ENCODE results near the gene ANKRD33B. TPM values are rescaled to one million over a fixed set of nuclear protein-coding genes. Genes with fewer than 3 reads are reported as not detected.
A peak's percentile ranks its signal among the peaks of the same experiment; 100 is the strongest.

ANKRD33B gene
- total and polyA plus RNA-seq, 7 donors, result 1.4 to 32.7 (median 7.8) TPM

- DNase-seq (no peak), ATAC-seq (no peak)
- Histone ChIP-seq H3K4me3 (no peak overlapping the region), H3K27me3 (ENCODE audit: insufficient read depth in 3 of 3, low read length in 2 of 3) (peaks cover 0 to 2% (median 0%) of the 10 kb centered on the region in 3 donors), H3K27ac (no peak overlapping the region), H3K36me3 (ENCODE audit: insufficient read depth in 1 of 2, low read depth in 1 of 2) (no peaks in the 10 kb centered on the region), H3K9me3 (no peaks in the 10 kb centered on the region), H3K4me1 (no peaks in the 10 kb centered on the region)
- intact Hi-C loops (cut with DNase I), result loop anchor here in 1 of 2 donors (5.0 to 10.0 kb wide), 2 partner anchors 493 to 1330 kb away; no protein-coding TSS in a partner anchor
- 88 to 93% (median 92%) methylated on average over 16 of the region's 16 CpGs for whole genome bisulfite sequencing, 3 donors
- no peak for TF ChIP-seq CTCF (IDR thresholded peaks at IDR 0.05)
These were observed 128.2 kb downstream of the ANKRD33B start for GRCh38 chr5:10691826-10692785.

- DNase-seq, result peak; percentile 62 to 76
- intact Hi-C loops (cut with DNase I), result loop anchor here (5.0 to 10.0 kb wide), 2 partner anchors 490 to 1327 kb away; no protein-coding TSS in a partner anchor
- Histone ChIP-seq H3K27ac (no peak overlapping the region), H3K27me3 (ENCODE audit: insufficient read depth in 3 of 3, low read length in 2 of 3) (peaks cover 0 to 2% (median 0%) of the 10 kb centered on the region in 3 donors), H3K9me3 (no peaks in the 10 kb centered on the region), H3K36me3 (ENCODE audit: insufficient read depth in 1 of 2, low read depth in 1 of 2) (no peaks in the 10 kb centered on the region), H3K4me3 (no peak overlapping the region), H3K4me1 (no peaks in the 10 kb centered on the region)
- peak; percentile 81 to 89 (median 85) for ATAC-seq
- WGBS, 3 donors, result 7 to 10% (median 8%) methylated on average over 14 of the region's 14 CpGs
- peak; percentile 77 for TF ChIP-seq CTCF (IDR thresholded peaks at IDR 0.05)
These were observed 131.3 kb downstream of the ANKRD33B start for GRCh38 chr5:10695055-10695649.

GRCh38 chr5:10695759-10696543 lies 132.1 kb downstream of the ANKRD33B start:
- intact Hi-C loops (cut with DNase I), result loop anchor here (5.0 to 10.0 kb wide), 2 partner anchors 489 to 1326 kb away; no protein-coding TSS in a partner anchor
- H3K27me3 ChIP-seq (ENCODE audit: insufficient read depth in 3 of 3, low read length in 2 of 3), result peaks cover 0 to 2% (median 0%) of the 10 kb centered on the region in 3 donors
- WGBS, 3 donors, result 81 to 84% (median 82%) methylated on average over 7 of the region's 7 CpGs
- ATAC-seq (no peak), DNase-seq (no peak)
- no peaks in the 10 kb centered on the region for H3K4me1 ChIP-seq
- H3K27ac ChIP-seq, result no peak overlapping the region
- no peaks in the 10 kb centered on the region for H3K36me3 ChIP-seq (ENCODE audit: insufficient read depth in 1 of 2, low read depth in 1 of 2)
- no peak for TF ChIP-seq CTCF (IDR thresholded peaks at IDR 0.05)
- H3K4me3 ChIP-seq, result no peak overlapping the region
- H3K9me3 ChIP-seq, result no peaks in the 10 kb centered on the region

GRCh38 chr5:10699281-10699874 lies 135.5 kb downstream of the ANKRD33B start:
- ATAC-seq (no peak), DNase-seq (no peak)
- Histone ChIP-seq H3K27ac (no peak overlapping the region), H3K27me3 (ENCODE audit: insufficient read depth in 3 of 3, low read length in 2 of 3) (no peaks in the 10 kb centered on the region), H3K4me3 (no peak overlapping the region), H3K4me1 (no peaks in the 10 kb centered on the region), H3K9me3 (no peaks in the 10 kb centered on the region), H3K36me3 (ENCODE audit: insufficient read depth in 1 of 2, low read depth in 1 of 2) (no peaks in the 10 kb centered on the region)
- intact Hi-C loops (cut with DNase I), result loop anchor here (5.0 to 10.0 kb wide), 2 partner anchors 485 to 1323 kb away; no protein-coding TSS in a partner anchor
- 77 to 87% (median 83%) methylated on average over 5 of the region's 5 CpGs for WGBS, 3 donors
- no peak for TF ChIP-seq CTCF (IDR thresholded peaks at IDR 0.05)

Data from psoas muscle (tissue), 8 donors.